Stomach (tissue), 4 donors: ENCODE results near the gene NCOR1.

Experiments used
- POLR2A ChIP-seq, 4 donors: fragments of 450-650 bp; IDR thresholded peaks; one replicate each; pipeline ENCODE4 v1.6.1; 2016; ENCODE audit warnings: antibody characterized with exemption in 4 of 4, control low read depth in 2 of 4, mild to moderate bottlenecking in 1 of 4, moderate library complexity in 1 of 4
- POLR2AphosphoS5 ChIP-seq, 3 donors: sonication (generic); formaldehyde crosslinking; IDR thresholded peaks; one replicate each; pipeline ENCODE4 v1.6.1; 2016; ENCODE audit warnings: antibody characterized with exemption in 3 of 3
- TF ChIP-seq, protein P1 (sequence below), 7 experiments: fragments of 450-650 bp in 4 of 7; fragments of 200-600 bp in 3 of 7; sonication (generic) in 3 of 7; IDR thresholded peaks; one replicate each; pipeline ENCODE4 v1.5.1; 2016 to 2019; ENCODE audit warnings: antibody characterized with exemption in 7 of 7, control low read depth in 2 of 7, mild to moderate bottlenecking in 1 of 7

- TF ChIP-seq POLR2A (IDR thresholded peaks at IDR 0.05) (no peak), POLR2AphosphoS5 (IDR thresholded peaks at IDR 0.05) (no peak)
- TF ChIP-seq, protein P1, sequence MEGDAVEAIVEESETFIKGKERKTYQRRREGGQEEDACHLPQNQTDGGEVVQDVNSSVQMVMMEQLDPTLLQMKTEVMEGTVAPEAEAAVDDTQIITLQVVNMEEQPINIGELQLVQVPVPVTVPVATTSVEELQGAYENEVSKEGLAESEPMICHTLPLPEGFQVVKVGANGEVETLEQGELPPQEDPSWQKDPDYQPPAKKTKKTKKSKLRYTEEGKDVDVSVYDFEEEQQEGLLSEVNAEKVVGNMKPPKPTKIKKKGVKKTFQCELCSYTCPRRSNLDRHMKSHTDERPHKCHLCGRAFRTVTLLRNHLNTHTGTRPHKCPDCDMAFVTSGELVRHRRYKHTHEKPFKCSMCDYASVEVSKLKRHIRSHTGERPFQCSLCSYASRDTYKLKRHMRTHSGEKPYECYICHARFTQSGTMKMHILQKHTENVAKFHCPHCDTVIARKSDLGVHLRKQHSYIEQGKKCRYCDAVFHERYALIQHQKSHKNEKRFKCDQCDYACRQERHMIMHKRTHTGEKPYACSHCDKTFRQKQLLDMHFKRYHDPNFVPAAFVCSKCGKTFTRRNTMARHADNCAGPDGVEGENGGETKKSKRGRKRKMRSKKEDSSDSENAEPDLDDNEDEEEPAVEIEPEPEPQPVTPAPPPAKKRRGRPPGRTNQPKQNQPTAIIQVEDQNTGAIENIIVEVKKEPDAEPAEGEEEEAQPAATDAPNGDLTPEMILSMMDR (IDR thresholded peaks at IDR 0.05): no peak
Measured at GRCh38 chr17:16101440-16101839, 113.9 kb downstream of the NCOR1 start.
